ENCODE results near the gene EHMT2.
"Not testable (repeated sequence)": the region's sequence is repeated elsewhere in the genome, so short reads cannot be mapped to it uniquely, and the experiment has no call there.

The EHMT2 gene

DNA sequence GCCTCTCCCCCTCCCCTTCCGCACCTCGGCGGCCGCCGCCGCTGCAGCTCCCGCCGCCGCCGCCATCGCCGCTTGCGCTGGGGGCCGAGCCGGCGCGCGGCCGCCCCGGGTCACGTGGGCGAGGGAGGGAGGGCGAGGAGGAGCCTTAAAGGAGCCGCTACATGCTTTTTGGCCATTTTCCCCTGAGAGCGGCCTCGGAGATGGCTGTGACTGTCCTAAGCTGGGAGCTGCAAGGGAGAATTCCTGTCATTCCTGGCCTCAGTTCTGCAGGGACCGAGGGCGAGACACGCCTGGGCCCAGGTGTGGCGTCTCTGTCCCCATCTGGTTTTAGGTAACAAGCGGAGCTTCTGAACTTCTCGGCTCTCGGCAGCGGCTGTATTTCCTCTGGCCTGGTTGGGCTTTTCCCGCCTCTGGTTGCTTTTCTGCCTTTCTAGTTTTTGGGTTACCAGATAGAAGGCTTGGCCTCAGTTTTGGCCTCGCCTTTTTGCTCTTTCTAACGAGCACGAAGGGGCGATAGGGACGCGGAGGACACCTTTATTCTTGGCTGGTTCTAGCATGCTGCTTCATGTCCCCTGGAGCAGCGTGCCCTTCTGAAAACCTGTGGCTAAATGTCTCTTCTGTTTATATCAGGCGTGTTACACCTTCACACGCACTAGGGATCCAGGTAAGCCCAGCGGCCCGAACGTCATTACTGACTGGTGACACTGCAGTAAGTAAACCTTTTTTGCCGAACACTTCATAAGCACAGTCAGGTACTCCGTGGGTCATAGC, at the start of gene EHMT2:
TSS of gene EHMT2 (minus strand) at position 87 of the 771 bp plus-strand sequence. CDS start at position 66, 21 bp downstream.
- peak; percentile 67 to 83 for DNase-seq (ENCODE audit: low read depth in 2 of 2)

DNA sequence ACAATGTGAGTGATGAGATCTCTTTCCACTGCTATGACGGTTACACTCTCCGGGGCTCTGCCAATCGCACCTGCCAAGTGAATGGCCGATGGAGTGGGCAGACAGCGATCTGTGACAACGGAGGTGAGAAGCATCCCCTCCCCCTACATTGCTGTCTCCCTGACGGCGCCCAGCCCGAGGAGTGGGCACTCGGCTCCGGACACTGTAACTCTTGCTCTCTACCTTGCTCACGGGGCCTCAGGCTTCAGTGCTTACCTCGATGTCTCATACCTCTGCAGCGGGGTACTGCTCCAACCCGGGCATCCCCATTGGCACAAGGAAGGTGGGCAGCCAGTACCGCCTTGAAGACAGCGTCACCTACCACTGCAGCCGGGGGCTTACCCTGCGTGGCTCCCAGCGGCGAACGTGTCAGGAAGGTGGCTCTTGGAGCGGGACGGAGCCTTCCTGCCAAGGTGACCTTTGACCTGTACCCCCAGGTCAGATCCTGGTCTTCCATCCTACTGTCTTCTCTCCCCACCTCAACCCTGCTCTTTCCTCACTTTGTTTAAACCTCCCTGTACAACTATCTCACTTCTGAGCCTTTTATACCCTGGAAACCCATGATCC, 49.7 kb upstream of the EHMT2 start:
- no peak for DNase-seq (ENCODE audit: low read depth in 2 of 2)

DNA sequence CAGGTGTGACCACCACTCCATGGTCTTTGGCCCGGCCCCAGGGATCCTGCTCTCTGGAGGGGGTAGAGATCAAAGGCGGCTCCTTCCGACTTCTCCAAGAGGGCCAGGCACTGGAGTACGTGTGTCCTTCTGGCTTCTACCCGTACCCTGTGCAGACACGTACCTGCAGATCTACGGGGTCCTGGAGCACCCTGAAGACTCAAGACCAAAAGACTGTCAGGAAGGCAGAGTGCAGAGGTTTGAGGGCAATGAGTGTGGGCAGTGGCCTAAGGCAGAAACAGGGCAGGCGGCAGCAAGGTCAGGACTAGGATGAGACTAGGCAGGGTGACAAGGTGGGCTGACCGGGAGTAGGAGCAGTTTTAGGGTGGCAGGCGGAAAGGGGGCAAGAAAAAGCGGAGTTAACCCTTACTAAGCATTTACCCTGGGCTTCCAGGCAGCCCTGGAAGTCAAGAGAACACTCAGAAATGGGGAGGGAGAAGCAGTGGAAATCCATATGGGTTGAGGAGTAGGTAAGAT, 48.9 kb upstream of the EHMT2 start:
- no peak for DNase-seq (ENCODE audit: low read depth in 2 of 2)

DNA sequence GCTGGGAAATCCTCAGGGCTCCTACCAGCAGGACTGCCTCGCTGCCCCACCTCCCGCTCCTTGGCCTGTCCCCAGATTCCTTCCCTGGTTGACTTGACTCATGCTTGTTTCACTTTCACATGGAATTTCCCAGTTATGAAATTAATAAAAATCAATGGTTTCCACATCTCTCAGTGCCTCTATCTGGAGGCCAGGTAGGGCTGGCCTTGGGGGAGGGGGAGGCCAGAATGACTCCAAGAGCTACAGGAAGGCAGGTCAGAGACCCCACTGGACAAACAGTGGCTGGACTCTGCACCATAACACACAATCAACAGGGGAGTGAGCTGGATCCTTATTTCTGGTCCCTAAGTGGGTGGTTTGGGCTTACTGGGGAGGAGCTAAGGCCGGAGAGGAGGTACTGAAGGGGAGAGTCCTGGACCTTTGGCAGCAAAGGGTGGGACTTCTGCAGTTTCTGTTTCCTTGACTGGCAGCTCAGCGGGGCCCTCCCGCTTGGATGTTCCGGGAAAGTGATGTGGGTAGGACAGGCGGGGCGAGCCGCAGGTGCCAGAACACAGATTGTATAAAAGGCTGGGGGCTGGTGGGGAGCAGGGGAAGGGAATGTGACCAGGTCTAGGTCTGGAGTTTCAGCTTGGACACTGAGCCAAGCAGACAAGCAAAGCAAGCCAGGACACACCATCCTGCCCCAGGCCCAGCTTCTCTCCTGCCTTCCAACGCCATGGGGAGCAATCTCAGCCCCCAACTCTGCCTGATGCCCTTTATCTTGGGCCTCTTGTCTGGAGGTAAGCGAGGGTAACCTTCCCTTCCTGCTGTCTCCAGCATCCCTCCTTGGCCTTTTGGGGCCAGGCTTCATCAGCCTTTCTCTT, 48.2 kb upstream of the EHMT2 start, which contains the start of gene CFB:
TSS of gene CFB (plus strand) at position 589 of the 863 bp plus-strand sequence. CDS start at position 716, 127 bp downstream.
- DNase-seq (ENCODE audit: low read depth in 2 of 2): no peak

DNA sequence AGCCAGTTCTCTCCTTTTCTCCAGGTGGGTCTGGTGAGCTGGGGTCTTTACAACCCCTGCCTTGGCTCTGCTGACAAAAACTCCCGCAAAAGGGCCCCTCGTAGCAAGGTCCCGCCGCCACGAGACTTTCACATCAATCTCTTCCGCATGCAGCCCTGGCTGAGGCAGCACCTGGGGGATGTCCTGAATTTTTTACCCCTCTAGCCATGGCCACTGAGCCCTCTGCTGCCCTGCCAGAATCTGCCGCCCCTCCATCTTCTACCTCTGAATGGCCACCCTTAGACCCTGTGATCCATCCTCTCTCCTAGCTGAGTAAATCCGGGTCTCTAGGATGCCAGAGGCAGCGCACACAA, 47.6 kb upstream of the EHMT2 start:
- no peak for DNase-seq (ENCODE audit: low read depth in 2 of 2)

DNA sequence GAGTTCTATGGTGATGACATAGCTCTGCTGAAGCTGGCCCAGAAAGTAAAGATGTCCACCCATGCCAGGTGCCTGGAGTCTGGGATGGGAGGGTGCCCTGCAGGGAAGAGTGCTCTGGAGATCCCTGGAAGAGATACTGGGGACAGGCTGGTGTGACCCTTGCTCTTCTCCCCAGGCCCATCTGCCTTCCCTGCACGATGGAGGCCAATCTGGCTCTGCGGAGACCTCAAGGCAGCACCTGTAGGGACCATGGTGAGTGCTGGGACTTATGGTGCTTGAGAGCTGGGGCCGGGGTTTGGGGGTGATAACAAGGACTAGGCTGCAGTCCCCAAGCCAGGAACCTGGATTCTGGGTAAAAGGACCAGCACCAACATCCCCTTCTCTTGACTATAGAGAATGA, 46.2 kb upstream of the EHMT2 start:
- DNase-seq (ENCODE audit: low read depth in 2 of 2): no peak

DNA sequence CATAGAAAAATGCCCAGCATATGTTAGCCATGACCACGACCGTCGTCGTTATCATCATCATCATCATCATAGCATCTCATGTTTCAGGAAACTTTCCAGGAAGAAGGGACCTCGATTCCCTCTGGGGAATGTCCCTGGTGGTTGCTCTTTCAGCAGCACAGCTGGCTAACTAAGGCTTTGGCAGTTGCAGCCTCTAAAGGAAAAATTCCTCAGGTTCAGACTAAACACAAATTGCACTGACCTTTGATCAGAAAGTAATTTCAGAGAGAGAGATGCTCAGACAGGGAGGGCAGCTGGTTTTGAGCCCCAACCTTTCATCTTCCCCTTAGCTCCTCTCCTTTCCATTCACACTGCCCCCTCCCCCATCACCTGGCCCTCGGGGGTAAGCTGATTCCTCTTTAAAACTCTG, 42.8 kb upstream of the EHMT2 start:
- no peak for DNase-seq (ENCODE audit: low read depth in 2 of 2)

DNA sequence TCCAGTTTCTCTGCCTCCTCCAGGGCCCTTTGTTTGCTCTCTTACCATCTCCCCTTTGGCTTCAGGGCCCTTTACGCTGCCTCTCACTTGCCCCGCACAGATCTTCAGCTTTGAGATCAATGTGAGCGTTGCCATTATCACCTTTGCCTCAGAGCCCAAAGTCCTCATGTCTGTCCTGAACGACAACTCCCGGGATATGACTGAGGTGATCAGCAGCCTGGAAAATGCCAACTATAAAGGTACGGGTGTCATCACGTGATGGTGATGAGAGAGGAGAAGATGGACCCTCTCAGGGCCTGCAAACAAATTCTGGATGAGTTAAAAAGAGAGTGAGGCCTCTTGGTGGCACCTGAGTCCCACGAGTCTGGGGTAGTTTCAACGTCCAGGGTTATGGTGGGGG, 38.3 kb upstream of the EHMT2 start:
- no peak for DNase-seq (ENCODE audit: low read depth in 2 of 2)

DNA sequence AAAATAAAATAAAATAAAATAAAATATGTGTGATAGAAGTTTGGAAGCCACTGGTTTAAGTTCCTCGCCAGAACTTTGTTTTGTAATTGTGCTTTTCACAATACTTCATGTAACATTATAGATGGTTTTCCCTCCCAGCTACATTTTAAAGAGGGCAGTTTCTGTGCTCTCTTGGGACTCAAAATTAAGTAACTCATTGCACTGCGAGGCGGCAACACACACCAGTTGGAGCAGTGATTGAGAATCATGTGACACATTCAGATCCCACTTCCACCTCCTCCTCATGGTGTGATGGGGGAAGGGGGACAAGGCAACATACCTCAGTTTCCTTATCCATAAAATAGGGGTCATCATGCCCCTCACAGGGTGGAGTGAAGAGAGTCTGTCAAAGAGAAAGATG, 37.5 kb upstream of the EHMT2 start:
- DNase-seq (ENCODE audit: low read depth in 2 of 2): no peak

DNA sequence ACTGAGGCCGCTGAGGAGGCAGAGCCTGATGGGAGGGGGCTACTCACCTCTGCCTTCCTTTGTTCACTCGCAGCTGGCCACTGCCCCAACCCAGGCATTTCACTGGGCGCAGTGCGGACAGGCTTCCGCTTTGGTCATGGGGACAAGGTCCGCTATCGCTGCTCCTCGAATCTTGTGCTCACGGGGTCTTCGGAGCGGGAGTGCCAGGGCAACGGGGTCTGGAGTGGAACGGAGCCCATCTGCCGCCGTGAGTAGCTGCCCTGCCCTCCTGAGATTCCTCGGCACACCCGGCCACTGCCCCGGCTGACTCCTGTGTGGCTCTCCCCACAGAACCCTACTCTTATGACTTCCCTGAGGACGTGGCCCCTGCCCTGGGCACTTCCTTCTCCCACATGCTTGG, 36.0 kb upstream of the EHMT2 start:
- DNase-seq (ENCODE audit: low read depth in 2 of 2): no peak

DNA sequence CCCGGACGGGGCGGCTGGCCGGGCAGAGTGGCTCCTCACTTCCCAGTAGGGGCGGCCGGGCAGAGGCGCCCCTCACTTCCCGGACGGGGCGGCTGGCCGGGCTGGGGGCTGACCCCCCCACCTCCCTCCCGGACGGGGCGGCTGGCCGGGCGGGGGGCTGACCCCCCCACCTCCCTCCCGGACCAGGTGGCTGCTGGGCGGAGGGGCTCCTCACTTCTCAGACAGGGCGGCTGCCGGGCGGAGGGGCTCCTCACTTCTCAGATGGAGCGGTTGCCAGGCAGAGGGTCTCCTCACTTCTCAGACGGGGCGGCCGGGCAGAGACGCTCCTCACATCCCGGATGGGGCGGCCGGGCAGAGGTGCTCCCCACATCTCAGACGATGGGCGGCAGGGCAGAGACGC, 34.6 kb upstream of the EHMT2 start:
- not testable (repeated sequence) for DNase-seq (ENCODE audit: low read depth in 2 of 2)

DNA sequence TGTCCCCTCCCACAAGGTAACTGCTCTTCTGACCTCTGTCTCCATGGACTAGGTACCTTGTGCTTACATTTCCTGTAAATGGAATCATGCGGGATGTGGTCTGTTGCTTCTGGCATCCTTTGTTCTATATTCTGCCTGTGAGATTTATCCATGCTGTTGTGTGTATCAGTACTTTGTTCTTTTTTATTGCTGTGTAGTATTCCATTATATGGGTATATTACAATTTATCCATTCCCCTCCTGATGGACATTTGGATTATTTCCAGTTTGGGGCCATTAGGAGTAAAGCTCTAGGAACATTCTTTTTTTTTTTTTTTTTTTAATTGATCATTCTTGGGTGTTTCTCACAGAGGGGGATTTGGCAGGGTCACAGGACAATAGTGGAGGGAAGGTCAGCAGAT, 33.5 kb upstream of the EHMT2 start:
- no peak for DNase-seq (ENCODE audit: low read depth in 2 of 2)

DNA sequence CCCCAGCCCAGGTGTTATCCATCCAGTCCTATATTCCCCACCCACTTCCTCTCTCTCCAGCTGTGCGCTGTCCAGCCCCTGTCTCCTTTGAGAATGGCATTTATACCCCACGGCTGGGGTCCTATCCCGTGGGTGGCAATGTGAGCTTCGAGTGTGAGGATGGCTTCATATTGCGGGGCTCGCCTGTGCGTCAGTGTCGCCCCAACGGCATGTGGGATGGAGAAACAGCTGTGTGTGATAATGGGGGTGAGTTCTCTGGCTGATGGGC, 31.1 kb upstream of the EHMT2 start:
- no peak for DNase-seq (ENCODE audit: low read depth in 2 of 2)

DNA sequence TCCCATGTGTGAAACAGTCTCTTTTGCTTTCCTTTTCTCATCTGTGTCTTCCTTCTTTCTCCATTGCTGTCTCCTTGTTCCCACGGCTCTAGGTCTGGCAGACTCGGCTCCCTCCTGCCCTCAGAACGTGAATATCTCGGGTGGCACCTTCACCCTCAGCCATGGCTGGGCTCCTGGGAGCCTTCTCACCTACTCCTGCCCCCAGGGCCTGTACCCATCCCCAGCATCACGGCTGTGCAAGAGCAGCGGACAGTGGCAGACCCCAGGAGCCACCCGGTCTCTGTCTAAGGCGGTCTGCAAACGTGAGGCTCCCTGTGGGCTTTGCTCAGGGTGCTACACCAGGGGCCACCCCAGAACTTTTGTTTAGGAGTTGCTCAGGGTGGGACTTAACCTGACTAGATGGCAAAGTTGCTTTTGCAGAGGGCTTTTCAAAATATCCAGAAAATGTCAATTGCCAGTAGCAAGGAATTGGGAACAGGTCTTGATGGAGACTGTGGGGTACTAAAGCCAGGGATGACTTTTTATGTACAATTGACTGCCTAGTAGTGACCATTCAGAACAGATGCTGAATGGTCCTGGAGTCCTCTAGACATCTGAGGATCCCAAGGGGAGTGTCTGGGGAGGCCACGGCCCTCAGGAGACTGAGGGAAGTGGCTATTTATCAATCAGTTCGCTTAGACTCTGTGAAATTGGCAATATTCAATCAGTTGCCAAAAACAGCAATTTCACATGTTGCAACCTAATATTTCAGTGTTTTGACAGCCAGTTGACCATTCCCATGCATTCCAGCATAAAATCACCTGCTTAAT, 30.6 kb upstream of the EHMT2 start:
- DNase-seq (ENCODE audit: low read depth in 2 of 2): no peak

DNA sequence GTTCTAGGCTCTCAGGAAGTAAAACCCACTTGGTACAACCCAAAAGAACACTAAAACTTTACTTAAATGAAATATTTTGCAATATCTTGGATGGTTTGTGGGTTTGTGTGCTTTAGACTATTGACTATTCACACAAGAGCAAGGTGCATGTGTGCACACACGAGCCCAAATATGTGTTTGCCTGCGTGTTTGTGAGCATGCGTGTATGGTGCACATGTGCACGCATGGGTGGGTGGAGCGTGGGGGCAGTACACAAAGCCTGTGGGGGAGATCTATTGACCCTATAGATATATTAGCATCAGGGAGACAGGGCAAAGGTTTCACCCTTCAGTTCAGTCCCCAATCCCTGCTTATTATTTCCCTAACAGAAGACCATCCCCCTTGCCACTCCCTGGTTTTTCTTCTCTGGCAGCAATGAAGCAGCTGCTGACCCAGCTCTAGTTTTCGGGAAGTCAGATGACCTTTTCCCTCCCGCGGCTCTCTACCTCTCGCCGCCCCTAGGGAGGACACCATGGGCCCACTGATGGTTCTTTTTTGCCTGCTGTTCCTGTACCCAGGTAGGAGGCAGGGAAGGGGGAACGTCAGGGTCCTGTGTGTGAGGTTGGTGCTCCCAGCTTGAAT, 29.9 kb upstream of the EHMT2 start, which contains the start of gene C2:
TSS of gene C2 (plus strand) at position 476 of the 621 bp plus-strand sequence. CDS start at position 512, 36 bp downstream.
- no peak for DNase-seq (ENCODE audit: low read depth in 2 of 2)

DNA sequence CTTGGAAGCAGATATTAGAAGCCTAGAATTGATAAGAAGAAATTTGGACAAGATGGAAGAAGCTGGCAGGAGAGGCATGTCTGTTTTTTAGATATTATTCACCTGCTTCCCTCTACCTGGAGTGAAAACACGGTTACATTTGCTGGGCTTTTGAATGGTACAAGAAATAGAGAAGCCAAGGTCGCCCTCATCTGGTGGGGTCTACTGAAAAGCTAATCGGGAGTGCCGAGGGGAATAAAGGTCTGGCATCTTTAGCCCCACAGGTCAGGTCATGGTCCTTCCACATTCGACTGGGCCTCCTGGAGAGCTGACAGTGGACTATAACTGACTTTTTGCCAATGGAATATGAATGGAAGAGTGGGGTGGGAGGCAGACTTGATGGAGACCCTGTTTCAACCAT, 25.4 kb upstream of the EHMT2 start:
- no peak for DNase-seq (ENCODE audit: low read depth in 2 of 2)

DNA sequence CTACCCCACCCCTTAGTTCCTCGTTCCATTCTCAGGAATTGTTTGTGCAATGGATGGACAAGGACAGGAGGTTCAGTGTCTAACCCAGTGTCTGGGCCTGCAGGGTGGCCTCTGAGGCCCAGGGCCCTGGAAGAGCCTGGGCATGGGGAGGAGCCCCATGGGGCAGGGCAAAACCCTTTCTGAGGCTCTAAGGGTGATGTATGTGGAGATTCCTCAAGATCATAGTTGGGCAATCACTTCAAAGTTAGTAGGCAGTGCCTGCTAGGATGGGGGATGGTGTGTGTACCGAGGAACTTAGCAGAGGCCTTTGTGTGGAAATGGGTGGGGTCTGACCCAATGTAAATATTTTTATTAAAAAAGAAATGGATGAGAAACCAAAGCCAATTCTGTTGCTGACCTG, 23.3 kb upstream of the EHMT2 start:
- no peak for DNase-seq (ENCODE audit: low read depth in 2 of 2)

DNA sequence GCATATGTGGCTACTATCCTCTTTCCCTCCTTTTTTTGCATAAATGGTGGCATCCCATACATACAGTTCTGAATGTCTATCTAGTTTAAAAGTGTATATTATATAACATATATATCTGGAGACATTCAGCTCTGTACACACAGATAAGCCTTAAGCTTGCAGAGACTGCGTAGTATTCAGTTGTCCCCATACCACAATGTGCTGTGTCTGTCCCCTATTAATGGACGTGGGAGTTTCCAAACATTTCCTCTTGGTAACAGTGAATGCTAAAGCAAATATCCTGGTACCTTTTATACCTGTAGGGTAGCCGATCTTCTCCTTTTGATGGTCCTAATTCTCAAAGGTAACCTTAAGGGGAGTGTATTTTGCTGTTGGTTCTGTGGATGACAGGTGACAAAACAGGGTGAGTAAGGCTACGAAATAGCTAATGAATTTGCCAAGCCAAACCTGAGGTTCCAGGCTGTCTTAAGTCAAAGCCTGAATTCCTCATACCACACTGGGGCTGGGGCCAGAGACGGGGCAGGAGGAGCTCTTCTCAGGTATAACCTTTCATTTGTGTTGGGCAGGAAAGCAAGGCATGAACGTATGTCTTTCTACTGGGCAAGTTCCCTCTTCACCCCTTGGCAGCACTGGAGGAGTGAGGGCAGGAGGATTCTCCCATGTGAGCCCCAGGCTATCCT, 22.3 kb upstream of the EHMT2 start:
- DNase-seq (ENCODE audit: low read depth in 2 of 2): no peak

DNA sequence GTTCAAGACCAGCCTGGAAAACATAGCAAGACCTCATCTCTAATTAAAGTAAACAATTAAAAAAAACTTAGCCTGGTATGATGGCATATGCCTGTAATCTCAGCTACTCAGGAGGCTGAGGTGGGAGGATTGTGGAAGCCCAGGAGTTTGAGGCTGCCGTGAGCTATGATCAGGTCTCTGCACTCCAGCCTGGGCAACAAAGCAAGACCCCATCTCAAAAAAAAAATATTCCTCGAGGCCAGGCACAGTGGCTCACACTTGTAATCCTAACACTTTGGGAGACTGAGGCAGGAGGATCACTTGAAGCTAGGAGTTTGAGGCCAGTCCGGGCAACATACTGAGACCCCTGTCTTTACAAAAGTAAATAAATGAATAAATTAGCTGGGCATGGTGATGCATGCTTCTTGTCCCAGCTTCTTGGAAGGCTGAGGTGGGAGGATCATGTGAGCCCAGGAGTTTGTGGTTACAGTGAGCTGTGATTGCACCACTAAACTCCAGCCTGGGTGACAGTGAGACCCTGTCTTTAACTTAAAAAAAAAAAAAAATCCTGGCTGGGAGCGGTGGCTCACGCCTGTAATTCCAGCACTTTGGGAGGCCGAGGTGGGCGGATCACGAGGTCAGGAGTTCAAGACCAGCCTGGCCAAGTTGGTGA, 20.7 kb upstream of the EHMT2 start:
- DNase-seq (ENCODE audit: low read depth in 2 of 2): no peak

DNA sequence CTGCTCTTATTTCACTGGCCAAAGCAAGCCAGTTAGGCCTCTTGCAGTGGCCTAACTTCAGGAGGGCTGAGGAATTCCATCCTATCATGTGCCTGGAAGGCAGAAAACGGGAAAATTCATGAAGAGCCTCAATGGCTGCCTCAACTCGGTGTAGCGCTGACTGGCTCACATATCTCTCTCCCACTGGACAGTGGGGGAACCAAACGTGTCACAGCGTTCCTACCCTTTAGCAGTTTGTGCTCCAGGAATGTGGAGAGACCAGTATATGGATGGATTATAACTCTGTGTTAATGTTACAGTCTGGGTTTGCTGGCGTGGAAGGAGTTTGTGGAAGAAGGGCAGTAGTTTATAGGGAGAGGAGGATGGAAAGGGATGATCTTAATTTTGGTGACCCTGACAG, 18.3 kb upstream of the EHMT2 start:
- DNase-seq (ENCODE audit: low read depth in 2 of 2): no peak

Data from stimulated activated CD4-positive, alpha-beta T cell treated with anti-CD3 and anti-CD28 coated beads, Interleukin-1b, Interleukin-23, amount 100 ng/mL, for 4 hours (primary cell).